ELR (cell line): ENCODE results near the gene DCAF15.
A peak's percentile ranks its signal among the peaks of the same experiment; 100 is the strongest.
"Not testable (repeated sequence)": the region's sequence is repeated elsewhere in the genome, so short reads cannot be mapped to it uniquely, and the experiment has no call there.

Experiments
- DNase-seq: peaks from one replicate; pipeline ENCODE4 v3.0.0-alpha.2; 2015; ENCODE audit warnings: low read depth

DCAF15 gene

GRCh38 chr19:13959962-13960862, 7.9 kb downstream of the DCAF15 start:
- DNase-seq: peak; percentile 43

GRCh38 chr19:13960863-13961784, 8.8 kb downstream of the DCAF15 start:
- no peak for DNase-seq

GRCh38 chr19:13961826-13962698, 9.8 kb downstream of the DCAF15 start:
- DNase-seq: peak; percentile 30

GRCh38 chr19:13962699-13963602, 10.6 kb downstream of the DCAF15 start:
- peak; percentile 36 for DNase-seq

- no peak for DNase-seq
Measured at GRCh38 chr19:13963603-13964105, 11.3 kb downstream of the DCAF15 start.

GRCh38 chr19:13964776-13965175, 12.5 kb downstream of the DCAF15 start:
- peak; percentile 70 for DNase-seq

DNA sequence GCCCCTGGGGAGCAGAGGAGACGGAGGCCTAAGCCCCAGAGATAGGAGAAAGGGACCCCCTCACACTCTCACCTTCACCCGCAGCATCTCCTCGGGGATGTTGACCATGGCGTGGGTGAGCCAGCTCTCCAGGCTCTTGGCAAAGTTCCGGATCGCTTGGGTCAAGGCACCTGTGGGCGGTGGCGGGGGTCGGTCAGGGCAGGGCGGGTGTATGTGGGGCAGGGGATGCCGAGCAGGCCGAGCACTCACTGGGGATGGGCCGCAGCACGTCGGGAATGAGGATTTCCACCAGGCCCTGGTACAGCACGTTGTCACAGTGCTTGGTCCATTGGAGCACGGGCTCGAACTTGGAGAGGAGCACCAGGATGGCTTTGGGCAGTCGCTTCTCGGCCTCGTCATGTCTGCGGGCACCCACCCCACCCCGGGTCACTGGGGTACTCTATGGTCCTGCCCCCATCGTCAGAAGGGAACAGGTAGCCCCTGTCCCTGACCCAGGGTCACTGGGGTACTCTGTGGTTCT, 13.1 kb downstream of the DCAF15 start:
- DNase-seq: no peak

DNA sequence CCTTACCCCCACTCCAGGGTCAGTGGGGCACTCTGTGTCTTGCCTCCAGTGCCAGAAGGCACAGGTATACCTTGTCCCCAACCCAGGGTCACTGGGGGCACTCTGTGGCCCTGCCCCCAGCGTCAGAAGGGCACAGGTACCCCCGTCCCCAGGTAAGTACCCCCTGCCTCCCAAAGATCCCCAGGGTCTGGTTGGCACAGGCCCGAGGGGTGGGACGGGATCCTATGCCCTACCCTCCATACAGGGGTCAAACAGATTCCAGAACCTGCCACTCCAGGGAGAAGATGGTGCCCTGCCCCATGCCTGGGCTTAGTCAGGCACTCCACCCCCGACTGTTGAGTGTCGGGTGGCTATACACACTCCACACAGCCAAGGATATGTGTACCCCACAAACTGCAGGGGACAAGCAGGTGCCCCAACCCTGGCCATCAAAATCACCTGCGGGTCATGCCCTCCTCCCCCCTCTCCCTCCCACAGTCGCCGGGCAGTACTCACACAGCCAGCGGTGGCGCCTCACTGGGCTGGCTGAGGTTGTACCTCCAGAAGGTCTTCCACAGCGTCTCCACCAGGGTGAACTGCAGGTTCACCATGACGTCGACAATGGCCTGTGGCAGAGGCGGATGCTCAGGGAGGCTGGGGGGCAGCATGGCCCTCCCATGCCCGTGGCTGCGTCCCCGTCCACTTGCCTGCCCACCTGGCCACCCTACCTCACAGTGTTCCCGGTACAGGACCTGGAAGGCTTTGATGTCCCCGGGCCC, 13.8 kb downstream of the DCAF15 start:
- no peak for DNase-seq

GRCh38 chr19:13966684-13967128, 14.4 kb downstream of the DCAF15 start:
- no peak for DNase-seq

- DNase-seq: not testable (repeated sequence)
Measured at GRCh38 chr19:13967206-13967605, 14.9 kb downstream of the DCAF15 start.

- DNase-seq: no peak
Measured at GRCh38 chr19:13968383-13968935, 16.1 kb downstream of the DCAF15 start.

DNA sequence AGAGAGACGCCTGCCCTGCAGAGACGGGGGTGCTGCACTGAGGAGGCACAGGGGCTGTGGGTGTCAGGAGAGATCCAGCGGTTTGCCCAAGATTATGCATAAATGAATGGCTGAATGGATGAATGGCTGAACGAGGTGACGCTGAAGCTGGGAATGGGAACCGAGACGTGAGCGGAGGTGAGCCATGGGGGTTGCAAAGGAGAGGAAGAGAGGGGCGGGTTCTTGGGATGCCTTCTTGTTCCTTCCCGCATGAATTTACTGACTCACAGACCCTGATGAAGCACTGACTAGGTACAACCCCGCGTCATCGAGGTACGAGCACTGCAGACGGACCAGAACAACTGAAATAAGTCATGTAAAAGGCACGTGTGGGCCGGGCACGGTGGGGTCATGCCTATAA, 16.7 kb downstream of the DCAF15 start:
- no peak for DNase-seq

DNA sequence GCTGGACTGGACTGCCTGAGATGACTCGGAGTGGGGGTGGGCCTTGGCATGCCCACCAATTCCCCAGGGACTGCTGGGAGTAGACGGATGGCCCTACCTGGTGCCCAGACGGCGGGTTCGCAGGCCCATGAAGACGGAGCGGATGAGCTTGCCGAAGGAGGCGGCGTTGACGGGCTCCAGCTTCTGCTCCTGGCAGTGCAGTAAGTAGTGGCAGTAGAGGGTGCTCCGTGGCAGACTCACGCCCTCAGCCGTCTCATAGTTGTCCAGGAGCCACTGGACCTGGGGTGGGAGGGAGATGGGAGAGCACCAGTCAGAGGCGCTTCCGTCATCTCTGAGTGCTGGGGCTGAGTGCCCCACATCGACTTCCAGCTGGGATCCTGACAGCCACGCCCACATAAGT, 17.6 kb downstream of the DCAF15 start:
- no peak for DNase-seq

DNA sequence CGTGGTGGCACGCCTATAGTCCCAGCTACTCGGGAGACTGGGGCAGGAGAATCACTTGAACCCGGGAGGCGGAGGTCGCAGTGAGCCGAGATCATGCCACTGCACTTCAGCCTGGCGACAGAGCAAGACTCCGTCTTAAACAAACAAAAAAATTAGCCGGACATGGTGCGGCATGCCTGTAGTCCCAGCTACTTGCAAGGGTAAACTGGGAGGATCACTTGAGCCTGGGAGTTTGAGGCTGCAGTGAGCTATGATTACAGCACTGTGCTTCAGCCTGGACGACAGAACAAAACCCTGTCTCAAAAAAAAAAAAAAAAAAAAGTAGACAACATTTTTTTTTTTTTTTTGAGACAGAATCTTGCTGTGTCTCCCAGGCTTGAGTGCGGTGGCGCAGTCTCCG, 19.6 kb downstream of the DCAF15 start:
- not testable (repeated sequence) for DNase-seq

GRCh38 chr19:13972368-13973155, 20.3 kb downstream of the DCAF15 start:
- DNase-seq: no peak

DNA sequence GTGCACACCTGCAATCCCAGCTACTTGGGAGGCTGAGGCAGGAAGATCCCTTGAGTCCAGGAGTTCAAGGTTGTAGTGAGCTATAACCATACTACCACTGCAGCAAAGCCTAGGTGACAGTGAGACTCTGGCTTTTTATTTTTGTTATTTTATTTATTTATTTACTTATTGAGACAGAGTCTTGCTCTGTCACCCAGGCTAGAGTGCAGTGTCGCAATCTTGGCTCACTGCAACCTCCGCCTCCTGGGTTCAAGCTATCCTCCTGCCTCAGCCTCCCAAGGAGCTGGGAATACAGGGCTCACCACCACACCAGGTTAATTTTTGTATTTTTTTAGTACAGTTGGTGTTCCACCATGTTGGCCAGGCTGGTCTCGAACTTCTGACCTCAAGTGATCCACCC, 21.2 kb downstream of the DCAF15 start:
- not testable (repeated sequence) for DNase-seq

DNA sequence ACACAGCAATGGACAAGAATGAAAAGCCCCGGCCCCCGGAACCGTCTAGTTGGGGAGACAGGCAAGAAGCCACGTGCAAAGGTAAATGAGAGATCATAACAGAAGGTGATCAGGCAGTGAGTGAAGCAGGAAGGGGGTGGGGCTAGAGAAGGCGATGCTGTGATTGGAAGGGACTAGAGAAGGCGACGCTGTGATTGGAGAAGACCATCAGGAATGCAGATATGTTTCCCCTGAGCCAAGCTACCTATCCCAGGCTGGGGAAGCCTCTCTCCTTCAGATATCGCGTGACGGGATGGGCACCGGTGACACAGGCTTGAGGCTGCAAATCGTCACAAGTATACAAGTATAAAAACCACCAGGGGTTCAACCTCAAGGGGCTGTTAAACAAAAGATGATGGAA, 21.8 kb downstream of the DCAF15 start:
- DNase-seq: peak; percentile 41

GRCh38 chr19:13975870-13976269, 23.6 kb downstream of the DCAF15 start:
- no peak for DNase-seq
